Measurements from ENCODE around the gene PITX1. TPM values are rescaled to one million over a fixed set of nuclear protein-coding genes. Genes with fewer than 3 reads are reported as not detected.

PITX1 gene
- total and polyA plus RNA-seq, 2 donors (not counting 1 experiment from before 2014, with no cell fraction given), result 1.7 to 3.1 TPM

- no peaks in the 10 kb centered on the region for H3K36me3 ChIP-seq (ENCODE audit: control insufficient read depth, insufficient read depth, low read length)
- TF ChIP-seq CTCF (conservative IDR thresholded peaks at IDR 0.05 in 1 of 2, IDR thresholded peaks at IDR 0.05 in 1 of 2; ENCODE audit: low read depth in 1 of 2, low read length in 2 of 2) (no peak), EZH2 (IDR thresholded peaks at IDR 0.05; ENCODE audit: low read length, missing control alignments) (no peak)
- DNase-seq (ENCODE audit: low read depth in 2 of 2), result no peak
- no peaks in the 10 kb centered on the region for H4K20me1 ChIP-seq (ENCODE audit: control insufficient read depth, extremely low read depth, insufficient read depth, low read length)
- H3K27ac ChIP-seq (ENCODE audit: insufficient read depth, low read length), result no peak overlapping the region
- H3K27me3 ChIP-seq (ENCODE audit: control insufficient read depth, insufficient read depth, low read length), result peaks cover 29% of the 10 kb centered on the region
- no peak overlapping the region for H3K4me2 ChIP-seq (ENCODE audit: extremely low read depth, insufficient read depth, low read length)
- H3K4me1 ChIP-seq (ENCODE audit: control insufficient read depth, extremely low read depth, insufficient read depth, low read length), result no peaks in the 10 kb centered on the region
- no peaks in the 10 kb centered on the region for H3K9me3 ChIP-seq (ENCODE audit: control insufficient read depth, insufficient read depth, low read depth, low read length)
- H3K9ac ChIP-seq (ENCODE audit: insufficient read depth, low read length), result no peak overlapping the region
- no peak overlapping the region for H2AFZ ChIP-seq (ENCODE audit: low read length)
- no peak overlapping the region for H3K4me3 ChIP-seq (replicated peaks in 1 of 4; ENCODE audit: control extremely low read depth in 1 of 4, insufficient read depth in 1 of 4, low read depth in 3 of 4, low read length in 4 of 4)
- no peaks in the 10 kb centered on the region for H3K79me2 ChIP-seq (ENCODE audit: control insufficient read depth, insufficient read depth, low read length)
These were observed 8.0 kb downstream of the PITX1 start for GRCh38 chr5:135025730-135026644.

GRCh38 chr5:135024956-135025729, 8.9 kb downstream of the PITX1 start:
- Histone ChIP-seq H3K4me2 (ENCODE audit: extremely low read depth, insufficient read depth, low read length) (no peak overlapping the region), H3K79me2 (ENCODE audit: control insufficient read depth, insufficient read depth, low read length) (no peaks in the 10 kb centered on the region), H3K9me3 (ENCODE audit: control insufficient read depth, insufficient read depth, low read depth, low read length) (no peaks in the 10 kb centered on the region)

More at GRCh38 chr5:135024956-135025729, 8.9 kb downstream of the PITX1 start:
- H3K4me3 ChIP-seq (replicated peaks in 1 of 4; ENCODE audit: control extremely low read depth in 1 of 4, insufficient read depth in 1 of 4, low read depth in 3 of 4, low read length in 4 of 4), result no peak overlapping the region
- no peaks in the 10 kb centered on the region for H4K20me1 ChIP-seq (ENCODE audit: control insufficient read depth, extremely low read depth, insufficient read depth, low read length)
- no peaks in the 10 kb centered on the region for H3K36me3 ChIP-seq (ENCODE audit: control insufficient read depth, insufficient read depth, low read length)
- H3K27me3 ChIP-seq (ENCODE audit: control insufficient read depth, insufficient read depth, low read length), result peaks cover 22% of the 10 kb centered on the region
- no peak overlapping the region for H2AFZ ChIP-seq (ENCODE audit: low read length)
- DNase-seq (ENCODE audit: low read depth in 2 of 2), result no peak
- H3K9ac ChIP-seq (ENCODE audit: insufficient read depth, low read length), result no peak overlapping the region
- H3K4me1 ChIP-seq (ENCODE audit: control insufficient read depth, extremely low read depth, insufficient read depth, low read length), result no peaks in the 10 kb centered on the region
- no peak overlapping the region for H3K27ac ChIP-seq (ENCODE audit: insufficient read depth, low read length)
- no peak for TF ChIP-seq CTCF (conservative IDR thresholded peaks at IDR 0.05 in 1 of 2, IDR thresholded peaks at IDR 0.05 in 1 of 2; ENCODE audit: low read depth in 1 of 2, low read length in 2 of 2)
- no peak for TF ChIP-seq EZH2 (IDR thresholded peaks at IDR 0.05; ENCODE audit: low read length, missing control alignments)

Data from fibroblast of lung (primary cell).